ENCODE data around the gene MYO15B.
A peak's percentile ranks its signal among the peaks of the same experiment; 100 is the strongest.

Gene MYO15B

GRCh38 chr17:75662511-75662910 is 74.9 kb downstream of the MYO15B start:
- DNase-seq (ENCODE audit: low read depth in 1 of 2, low spot score in 1 of 2), result no peak

GRCh38 chr17:75664099-75664549 is 76.5 kb downstream of the MYO15B start:
- DNase-seq (ENCODE audit: low read depth in 1 of 2, low spot score in 1 of 2), result no peak

DNA sequence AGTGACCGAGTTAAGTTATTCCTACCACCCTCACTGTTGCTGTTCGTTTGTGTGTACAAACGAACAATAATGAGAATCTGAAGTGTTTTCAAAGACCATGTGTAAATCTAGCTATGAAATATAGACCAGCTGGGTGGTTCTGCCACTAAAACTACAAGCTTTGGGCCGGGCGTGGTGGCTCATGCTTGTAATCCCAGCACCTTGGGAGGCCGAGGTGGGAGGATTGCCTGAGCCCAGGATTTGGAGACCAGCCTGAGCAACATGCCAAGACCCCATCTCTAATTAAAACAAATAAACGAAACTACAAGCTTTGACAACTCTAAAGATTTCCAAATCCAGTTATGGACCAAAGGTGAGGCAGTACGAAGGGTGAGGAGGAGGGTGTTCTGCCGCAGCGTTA is 78.4 kb downstream of the MYO15B start:
- DNase-seq (ENCODE audit: low read depth in 1 of 2, low spot score in 1 of 2), result no peak

DNA sequence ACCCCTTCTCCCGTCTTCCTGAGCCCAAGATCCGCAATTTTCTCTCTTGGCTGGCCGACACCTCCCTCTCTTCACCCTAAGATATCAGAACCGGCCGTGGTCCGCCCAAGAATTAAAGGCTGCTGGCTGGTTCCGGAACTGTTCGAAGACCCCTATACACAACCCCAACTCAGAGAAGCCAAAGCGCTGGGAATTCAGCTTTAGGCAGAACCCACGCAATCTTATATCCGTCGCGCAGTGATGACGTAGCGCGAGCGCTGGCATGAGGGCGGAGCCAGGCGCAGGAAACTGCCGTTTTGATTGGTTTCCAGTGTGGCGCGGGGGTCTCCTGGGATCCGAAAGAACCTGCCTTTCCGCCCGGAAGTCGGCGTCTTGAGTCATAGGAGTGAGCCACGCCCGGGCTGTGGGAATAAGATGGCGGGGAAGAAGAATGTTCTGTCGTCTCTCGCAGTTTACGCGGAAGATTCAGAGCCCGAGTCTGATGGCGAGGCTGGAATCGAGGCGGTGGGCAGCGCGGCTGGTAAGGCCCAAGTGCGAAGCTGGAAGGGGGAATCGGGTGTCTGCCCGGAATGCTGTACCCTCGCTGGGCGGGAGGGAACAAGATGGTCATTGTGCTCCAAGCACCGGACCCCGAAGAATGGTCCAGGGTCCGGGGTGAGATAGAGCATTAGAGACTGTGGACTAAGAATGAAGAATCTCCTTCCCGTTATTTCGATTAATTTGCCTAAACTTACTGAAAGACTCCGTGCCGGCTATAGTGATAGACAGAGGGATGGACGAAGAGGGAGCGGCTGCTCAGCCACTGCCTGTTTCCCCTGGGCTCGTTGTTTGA is 79.6 kb downstream of the MYO15B start, which contains the start of the genes RECQL5 and SAP30BP:
Gene RECQL5 (minus strand): TSS at position 196 of the 832 bp plus-strand sequence. CDS start 597 bp downstream, outside the sequence.
Gene SAP30BP (plus strand): TSS at position 380 of the 832 bp plus-strand sequence. CDS start 35 bp downstream, at position 415.
- DNase-seq (ENCODE audit: low read depth in 1 of 2, low spot score in 1 of 2), result peak; percentile 94 to 96

GRCh38 chr17:75667825-75668224 is 80.2 kb downstream of the MYO15B start:
- DNase-seq (ENCODE audit: low read depth in 1 of 2, low spot score in 1 of 2), result no peak

DNA sequence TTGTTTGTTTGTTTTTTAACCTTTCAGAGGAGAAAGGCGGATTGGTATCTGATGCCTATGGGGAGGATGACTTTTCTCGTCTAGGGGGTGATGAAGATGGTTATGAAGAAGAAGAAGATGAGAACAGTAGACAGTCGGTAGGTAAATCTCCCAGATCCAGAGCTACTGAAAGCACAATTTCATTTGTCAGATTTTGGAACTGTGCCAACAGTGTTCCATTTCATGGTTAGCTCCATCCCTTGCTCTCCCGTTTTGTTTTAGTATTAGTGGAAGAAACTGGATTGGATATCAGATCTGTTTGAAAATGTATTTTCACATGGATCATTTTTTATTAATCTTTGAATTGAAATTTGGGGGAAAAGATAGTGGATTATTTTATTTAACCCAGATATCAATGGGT is 80.9 kb downstream of the MYO15B start:
- no peak for DNase-seq (ENCODE audit: low read depth in 1 of 2, low spot score in 1 of 2)

GRCh38 chr17:75670868-75671267 is 83.3 kb downstream of the MYO15B start:
- no peak for DNase-seq (ENCODE audit: low read depth in 1 of 2, low spot score in 1 of 2)

GRCh38 chr17:75672011-75672410 is 84.4 kb downstream of the MYO15B start:
- no peak for DNase-seq (ENCODE audit: low read depth in 1 of 2, low spot score in 1 of 2)

DNA sequence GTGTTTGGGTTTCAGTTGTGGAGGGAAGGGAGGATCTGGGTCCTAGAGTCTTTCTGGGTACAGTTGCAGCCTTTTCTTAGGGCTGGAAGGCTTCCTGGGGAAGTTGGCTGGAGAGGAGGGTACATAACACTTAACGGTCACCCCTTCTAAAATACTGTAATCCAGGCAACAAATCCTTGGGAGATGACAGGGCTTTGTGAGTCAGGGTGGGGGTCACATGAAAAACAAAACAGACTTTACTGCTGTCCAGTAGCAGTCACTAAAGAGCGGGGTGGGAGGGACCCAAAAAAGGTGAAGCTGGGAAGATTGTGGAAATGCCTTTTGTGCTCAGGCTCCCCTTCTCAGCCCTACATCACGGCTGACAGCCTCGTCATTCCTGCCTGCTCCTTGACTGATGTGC is 85.9 kb downstream of the MYO15B start:
- DNase-seq (ENCODE audit: low read depth in 1 of 2, low spot score in 1 of 2), result no peak

Measured in stimulated activated CD4-positive, alpha-beta T cell treated with anti-CD3 and anti-CD28 coated beads, Interleukin-15, amount 100 ng/mL, for 1 hour (primary cell).